NK-92 treated with Interleukin-12 subunit alpha and Interleukin-12 subunit beta, amount 100 ng/mL, for 24 hours (cell line): ENCODE data around the gene YBX1.
"Not testable (repeated sequence)": the region's sequence is repeated elsewhere in the genome, so short reads cannot be mapped to it uniquely, and the experiment has no call there.

Source experiments
- DNase-seq: peaks from one replicate; lab custom pipeline; 2025; lab: John Stamatoyannopoulos, UW

The YBX1 gene

DNA sequence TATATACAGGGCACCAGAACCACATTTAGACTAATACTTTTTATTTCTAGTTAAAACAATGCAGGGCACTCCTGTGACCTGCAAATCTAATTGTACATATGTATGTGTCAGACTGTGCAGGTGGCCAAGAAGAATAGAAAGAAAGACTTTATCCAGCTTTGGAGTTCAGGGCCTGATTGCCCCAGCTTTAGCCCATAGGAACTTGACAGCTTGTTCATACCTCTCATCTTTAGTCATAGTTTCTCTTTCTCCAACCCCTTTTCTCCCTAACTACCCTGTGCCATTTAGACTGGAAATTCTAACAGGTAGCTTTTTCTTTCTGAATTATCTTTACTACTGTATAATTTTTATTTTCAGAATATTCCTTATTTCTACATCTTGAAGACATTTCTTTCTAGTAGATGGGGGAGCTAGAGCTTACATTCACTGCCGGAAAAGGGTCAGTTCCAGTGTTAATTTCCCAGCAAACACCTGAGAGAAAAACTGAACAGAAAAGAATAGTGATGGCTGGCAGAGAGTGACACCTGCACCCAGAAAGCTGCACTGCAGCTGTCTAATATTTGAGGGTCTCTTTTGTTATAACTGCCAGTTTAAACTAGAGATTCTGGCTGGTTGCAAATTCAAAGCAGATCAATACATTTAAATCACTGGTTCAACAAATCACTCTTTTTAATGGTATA lies 8.4 kb downstream of the YBX1 start:
- DNase-seq = no peak

DNA sequence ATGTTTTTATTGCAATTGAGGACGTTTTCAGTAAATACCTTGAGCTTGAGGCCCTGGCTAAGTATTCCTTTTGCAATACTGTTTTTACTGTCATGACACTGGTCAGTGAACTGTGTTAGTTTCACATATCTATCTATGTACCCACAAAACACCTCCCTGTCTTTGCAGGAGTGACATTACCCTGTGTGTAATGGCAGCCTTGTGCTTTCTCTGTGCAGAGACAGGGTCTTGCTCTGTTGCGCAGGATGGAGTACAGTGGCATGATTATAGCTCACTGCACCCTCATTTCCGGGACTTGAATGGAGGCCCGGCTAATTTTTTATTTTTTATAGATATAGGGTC lies 8.9 kb downstream of the YBX1 start:
- DNase-seq = no peak

DNA sequence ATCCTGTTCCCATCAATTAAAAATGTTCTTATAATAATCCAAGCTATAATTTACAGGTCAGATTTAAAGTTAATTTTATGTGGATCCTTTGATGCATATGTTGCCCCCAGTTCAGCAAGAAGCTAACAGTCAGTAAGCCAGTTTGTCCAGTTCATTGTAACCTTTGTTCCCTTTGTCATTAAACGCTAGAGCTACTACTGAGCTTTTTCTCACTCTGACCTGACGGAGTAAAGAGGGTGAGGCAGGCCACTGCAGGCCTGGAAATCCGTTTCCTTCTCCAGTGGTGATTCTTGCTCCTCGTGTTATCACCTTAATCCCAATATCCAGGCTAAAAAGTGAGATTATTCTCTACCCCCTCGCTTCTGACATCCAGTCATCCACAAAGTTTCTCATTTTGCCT lies 10.2 kb downstream of the YBX1 start:
- DNase-seq = no peak

- DNase-seq = no peak
These were observed 10.7 kb downstream of the YBX1 start for GRCh38 chr1:42692911-42693310.

DNA sequence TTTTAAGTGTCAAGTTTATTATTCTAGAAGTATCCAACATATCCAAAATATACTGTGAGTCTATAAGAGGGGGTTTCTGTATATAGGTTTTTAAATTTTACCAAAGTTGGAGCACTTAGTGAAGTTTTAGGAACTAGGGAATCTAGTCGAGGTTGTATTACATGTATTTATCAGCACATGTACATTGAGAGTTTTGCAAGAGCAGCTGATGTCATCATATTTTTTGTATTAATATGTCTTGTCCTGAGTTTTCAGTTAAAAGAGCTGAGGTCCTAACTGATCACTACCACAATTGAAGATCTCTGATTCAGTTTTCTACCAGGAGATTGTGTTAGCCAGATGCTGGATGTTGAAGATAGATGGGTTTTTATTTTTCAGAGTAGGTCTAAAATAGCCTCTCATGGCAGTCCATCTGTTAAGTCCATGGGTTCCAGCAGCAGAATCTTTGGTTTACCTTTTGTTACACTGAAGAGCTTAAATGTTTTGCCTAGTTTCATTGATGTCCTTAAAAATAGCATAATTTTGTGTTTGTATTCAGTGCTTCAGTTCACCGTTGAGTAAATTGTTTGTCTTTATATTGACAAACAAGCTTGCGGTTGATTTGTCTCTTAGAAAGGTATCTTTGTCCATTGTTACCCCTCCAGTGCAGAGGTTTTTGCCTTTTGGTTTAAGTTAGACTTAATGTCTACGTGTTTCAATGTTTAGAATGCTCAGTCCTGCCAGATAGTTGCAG lies 16.0 kb downstream of the YBX1 start:
- DNase-seq = no peak

DNA sequence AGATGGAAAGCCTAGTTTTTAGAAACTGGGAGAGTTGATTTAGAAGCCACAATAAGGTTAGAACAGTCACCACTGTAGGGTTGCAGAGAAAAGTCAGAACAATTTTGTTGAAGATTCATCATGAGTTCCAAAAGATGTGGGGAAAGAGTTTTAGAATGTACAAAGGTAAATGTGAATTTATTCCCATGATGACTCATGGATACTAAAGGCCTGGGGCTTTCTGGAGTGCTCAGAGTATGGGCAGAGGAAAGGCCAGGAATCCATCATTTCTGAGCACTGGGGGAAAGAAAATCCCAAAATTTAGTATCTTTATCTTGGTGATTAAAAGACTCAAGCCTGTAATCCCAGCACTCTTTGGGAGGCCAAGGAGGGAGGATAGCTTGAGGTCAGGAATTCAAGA lies 17.8 kb downstream of the YBX1 start:
- DNase-seq = no peak

GRCh38 chr1:42703888-42704464 lies 21.8 kb downstream of the YBX1 start:
- DNase-seq = no peak

- not testable (repeated sequence) for DNase-seq
These were observed 30.6 kb downstream of the YBX1 start for GRCh38 chr1:42712808-42713207.

GRCh38 chr1:42713293-42713692 lies 31.1 kb downstream of the YBX1 start:
- no peak for DNase-seq

DNA sequence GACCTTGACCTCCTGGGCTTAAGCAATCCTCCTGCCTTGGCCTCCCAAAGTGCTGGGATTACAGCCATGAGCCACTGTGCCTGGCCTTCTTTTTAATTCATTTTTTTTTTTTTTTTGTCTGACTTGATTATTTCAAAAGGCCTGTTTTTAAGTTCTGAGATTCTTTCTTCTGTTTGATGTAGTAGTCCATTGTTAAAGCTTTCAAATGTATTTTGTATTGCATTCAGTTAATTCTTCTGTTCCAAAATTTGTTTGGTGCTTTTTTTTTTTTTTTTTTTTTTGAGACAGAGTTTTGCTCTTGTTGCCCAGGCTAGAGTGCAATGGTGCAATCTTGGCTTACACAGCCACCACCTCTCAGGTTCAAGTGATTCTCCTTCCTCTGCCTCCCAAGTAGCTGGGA lies 32.2 kb downstream of the YBX1 start:
- DNase-seq = not testable (repeated sequence)

DNA sequence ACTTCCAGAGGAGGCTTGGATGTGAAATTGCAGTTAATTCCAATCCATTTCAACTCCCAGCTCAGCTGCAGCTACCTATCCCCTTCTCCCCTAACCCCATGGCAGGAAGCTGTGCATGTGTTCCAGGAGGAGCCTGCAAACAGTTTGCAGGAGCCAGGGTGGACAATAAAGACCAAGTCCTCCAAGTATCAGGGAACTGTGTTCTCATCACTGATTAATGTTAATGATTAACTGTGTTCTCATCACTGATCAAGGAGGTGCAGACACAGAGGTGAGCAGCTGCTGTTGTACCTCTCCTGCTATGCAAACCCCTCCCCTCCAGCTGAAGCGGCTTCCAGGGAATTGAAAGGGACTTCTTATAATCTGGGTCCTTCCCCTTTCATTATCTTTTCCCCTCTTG lies 38.6 kb downstream of the YBX1 start:
- DNase-seq = no peak

DNA sequence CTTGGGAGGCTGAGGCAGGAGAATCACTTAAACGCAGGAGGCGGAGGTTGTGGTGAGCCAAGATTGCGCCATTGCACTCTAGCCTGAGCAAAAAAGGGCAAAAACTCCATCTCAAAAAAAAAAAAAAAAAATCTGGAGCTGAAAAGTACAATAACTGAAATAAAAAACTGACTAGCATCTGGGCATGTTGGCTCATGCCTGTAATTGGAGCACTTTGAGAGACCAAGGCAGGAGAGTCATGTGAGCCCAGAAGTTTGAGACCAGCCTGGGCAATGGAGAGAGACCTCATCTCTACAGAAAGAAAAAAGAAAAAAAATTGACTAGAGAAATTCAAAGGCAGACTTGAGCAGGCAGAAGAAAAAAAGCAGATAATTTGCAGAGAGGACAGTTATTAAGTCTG lies 39.7 kb downstream of the YBX1 start:
- no peak for DNase-seq

DNA sequence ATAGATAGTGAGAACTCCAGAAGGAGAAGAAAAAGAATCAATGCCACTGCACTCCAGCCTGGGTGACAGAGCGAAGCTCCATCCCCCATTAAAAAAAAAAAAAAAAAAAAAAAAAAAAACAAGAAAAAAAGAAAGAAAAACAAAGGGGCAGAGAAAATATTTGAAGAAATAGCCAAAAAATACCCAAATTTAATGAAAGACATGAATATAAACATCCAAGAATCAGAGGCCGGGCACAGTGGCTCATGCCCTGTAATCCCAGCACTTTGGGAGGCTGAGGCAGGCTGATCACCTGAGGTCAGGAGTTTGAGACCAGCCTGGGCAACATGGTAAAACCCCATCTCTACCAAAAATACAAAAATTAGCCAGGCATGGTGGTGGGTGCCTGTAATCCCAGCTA lies 40.2 kb downstream of the YBX1 start:
- not testable (repeated sequence) for DNase-seq

- no peak for DNase-seq
These were observed 41.3 kb downstream of the YBX1 start for GRCh38 chr1:42723511-42723910.

DNA sequence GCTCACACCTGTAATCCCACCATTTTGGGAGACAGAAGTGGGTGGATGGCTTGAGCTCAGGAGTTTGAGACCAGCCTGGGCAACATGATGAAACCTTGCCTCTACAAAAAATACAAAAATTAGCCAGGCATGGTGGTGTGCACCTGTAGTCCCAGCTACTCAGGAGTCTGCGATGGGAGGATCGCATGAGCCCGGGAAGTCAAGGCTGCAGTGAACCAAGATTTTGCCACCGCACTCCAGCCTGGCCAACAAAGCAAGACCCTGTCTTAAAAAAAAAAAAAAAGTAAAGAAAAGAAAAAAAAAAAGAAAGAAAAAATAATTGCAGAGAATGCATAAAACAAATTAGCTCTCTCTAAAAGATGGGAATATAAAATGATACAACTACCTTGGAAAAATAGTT lies 43.6 kb downstream of the YBX1 start:
- not testable (repeated sequence) for DNase-seq

- DNase-seq = no peak
These were observed 47.8 kb downstream of the YBX1 start for GRCh38 chr1:42730002-42730401.

DNA sequence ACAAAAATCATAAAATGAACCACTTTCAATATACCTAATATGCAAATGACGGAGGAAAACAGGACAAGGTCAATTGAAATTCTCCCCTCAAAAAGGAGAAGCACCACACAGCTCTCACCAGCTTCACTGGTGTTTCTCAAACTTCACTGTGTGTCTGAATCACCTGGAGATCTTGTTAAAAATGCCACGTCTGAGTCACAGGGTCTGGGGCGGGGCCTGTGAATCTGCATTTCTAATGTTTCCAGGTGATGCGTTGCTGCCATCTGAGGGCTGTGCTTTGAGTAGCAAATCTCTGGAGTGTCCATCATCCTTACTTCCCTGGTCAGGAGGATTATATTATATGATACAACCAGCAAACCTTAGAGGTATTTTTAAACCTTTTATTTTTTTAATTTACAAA lies 48.8 kb downstream of the YBX1 start:
- DNase-seq = no peak

GRCh38 chr1:42731585-42731984 lies 49.4 kb downstream of the YBX1 start:
- DNase-seq = no peak

- DNase-seq = no peak
These were observed 50.0 kb downstream of the YBX1 start for GRCh38 chr1:42732126-42732680.

GRCh38 chr1:42733415-42734200 lies 51.4 kb downstream of the YBX1 start:
- no peak for DNase-seq

DNA sequence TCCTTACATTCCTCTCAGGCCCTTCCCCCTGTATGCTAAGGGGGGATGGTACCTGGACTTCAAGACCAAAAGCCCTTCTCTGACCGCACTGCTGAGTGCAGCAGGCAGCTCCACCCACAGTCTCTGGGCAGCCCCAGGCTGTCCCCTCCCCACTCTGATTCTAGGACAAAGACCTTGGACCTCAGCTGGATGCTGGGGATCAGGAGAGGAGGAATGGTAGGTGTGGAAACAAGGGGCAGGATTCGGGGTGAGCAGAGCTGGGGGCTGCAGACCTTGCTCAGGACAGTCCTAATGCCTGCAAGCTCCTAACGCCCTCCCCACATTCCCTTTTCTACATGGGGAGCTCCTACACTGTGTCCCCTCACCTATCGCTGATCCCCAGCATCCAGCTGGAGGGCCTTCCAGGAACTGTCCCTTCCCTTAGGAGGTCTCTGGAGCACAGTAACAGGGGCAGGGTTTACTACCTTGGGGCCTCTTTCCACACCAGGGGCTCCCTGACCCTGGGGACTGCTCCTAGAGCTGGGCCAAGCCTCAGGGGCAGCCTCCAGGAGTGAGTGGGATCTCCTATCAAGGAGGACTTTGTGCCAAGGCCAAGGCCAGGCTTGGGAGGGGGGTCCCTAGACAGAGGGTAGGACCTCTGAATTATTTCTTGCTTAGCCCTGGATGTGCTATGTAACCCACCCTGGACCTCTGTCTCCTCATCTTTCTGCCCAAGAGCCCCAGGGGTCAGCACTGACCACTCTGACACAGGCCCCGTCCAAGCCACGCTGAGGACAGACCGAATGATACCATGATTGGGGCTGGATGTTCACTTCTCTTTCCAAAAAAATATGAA lies 52.2 kb downstream of the YBX1 start:
- no peak for DNase-seq

GRCh38 chr1:42735056-42735455 lies 52.8 kb downstream of the YBX1 start:
- DNase-seq = no peak
